GM12878 (cell line): ENCODE data around the gene OR2T34. TPM values are rescaled to one million over a fixed set of nuclear protein-coding genes. Genes with fewer than 3 reads are reported as not detected.

Experiments
- ATAC-seq: fragments of 200-7000 bp; cut with Tn5 transposase; 3 replicates; pipeline ENCODE4 v1.9.1; 2020; ENCODE audit warnings: mild to moderate bottlenecking, moderate library complexity
- BruUV-seq: library from RNA; stranded (reverse); fragments of 400-500 nt; replicated peaks from 2 replicates; lab custom pipeline; 2021; lab: Mats Ljungman, UMichigan
- CTCF ChIA-PET: fragments of 300-600 bp; sonication (Branson Sonifier 250); formaldehyde crosslinking; extraction: SDS; loops from one replicate; lab custom pipeline; 2021; ENCODE audit warnings: inconsistent platforms; lab: Yijun Ruan, JAX
- POLR2A ChIA-PET: fragments of 350-600 bp; formaldehyde crosslinking; extraction: SDS; loops from one replicate; lab custom pipeline; 2021; ENCODE audit warnings: inconsistent platforms; lab: Charles Lee
- RAD21 ChIA-PET: fragments of 300-600 bp; sonication (Branson Sonifier 250); formaldehyde crosslinking; loops from one replicate; lab custom pipeline; 2023; ENCODE audit warnings: antibody characterized with exemption; ENCODE audit not compliant: unreplicated experiment; lab: Charles Lee
- SMC1A ChIA-PET: fragments of 300-600 bp; sonication (Branson Sonifier 250); formaldehyde crosslinking; loops from one replicate; lab custom pipeline; 2023; ENCODE audit not compliant: unreplicated experiment, uncharacterized antibody; lab: Charles Lee
- DNase-seq: peaks from one replicate; pipeline ENCODE4 v3.0.0-alpha.2; 2011; ENCODE audit warnings: low read depth, low spot score
- FAIRE-seq: peaks from 3 replicates; lab custom pipeline; 2011; peaks lifted over from hg19 to GRCh38; lab: Jason Lieb, UNC
- H2AFZ ChIP-seq: 2 replicates; pipeline ENCODE4 v1.6.0; 2011; ENCODE audit warnings: low read depth, low read length, control low read depth; ENCODE audit not compliant: control insufficient read depth
- H3K27ac ChIP-seq: 2 replicates; pipeline ENCODE4 v1.5.1; 2011; ENCODE audit warnings: control low read depth; ENCODE audit not compliant: control insufficient read depth, insufficient read depth
- H3K27me3 ChIP-seq, 2 experiments: replicated peaks in 1 of 2; 2 replicates each; pipeline versions ENCODE4 v1.6.0 to v1.6.1; 2011; ENCODE audit warnings: low read length in 1 of 2; ENCODE audit not compliant: control insufficient read depth in 2 of 2, insufficient read depth in 2 of 2
- H3K36me3 ChIP-seq, 2 experiments: 2 replicates each; pipeline ENCODE4 v1.5.1; 2011; ENCODE audit warnings: low read length in 1 of 2; ENCODE audit not compliant: control insufficient read depth in 2 of 2, insufficient read depth in 2 of 2
- H3K4me1 ChIP-seq: 2 replicates; pipeline ENCODE4 v1.6.1; 2011; ENCODE audit warnings: mild to moderate bottlenecking, low read length, moderate library complexity, mixed read lengths; ENCODE audit not compliant: control insufficient read depth, insufficient read depth
- H3K4me2 ChIP-seq: 2 replicates; pipeline ENCODE4 v1.6.0; 2011; ENCODE audit warnings: control low read depth; ENCODE audit not compliant: control insufficient read depth, insufficient read depth
- H3K4me3 ChIP-seq: fragments of 200-600 bp; sonication (generic); 2 replicates; pipeline ENCODE4 v1.5.1; 2016
- H3K79me2 ChIP-seq: 2 replicates; pipeline ENCODE4 v1.6.0; 2011; ENCODE audit warnings: low read length; ENCODE audit not compliant: control insufficient read depth, insufficient read depth
- H3K9ac ChIP-seq: 2 replicates; pipeline ENCODE4 v1.8.0; 2011; ENCODE audit warnings: low read length, control low read depth, mixed read lengths; ENCODE audit not compliant: control insufficient read depth, insufficient read depth
- H3K9me3 ChIP-seq: replicated peaks from 3 replicates; pipeline ENCODE4 v1.5.1; 2011; ENCODE audit warnings: mild to moderate bottlenecking, low read length; ENCODE audit not compliant: control insufficient read depth, insufficient read depth
- H4K20me1 ChIP-seq: 2 replicates; pipeline ENCODE4 v1.6.0; 2011; ENCODE audit not compliant: control insufficient read depth, insufficient read depth
- CHD4 ChIP-seq: fragments of 200-600 bp; sonication (generic); IDR thresholded peaks from 2 replicates; pipeline ENCODE4 v1.6.1; 2016; ENCODE audit warnings: mild to moderate bottlenecking
- ETV6 ChIP-seq, 2 experiments: fragments of 450-650 bp in 1 of 2; IDR thresholded peaks in 1 of 2; conservative IDR thresholded peaks in 1 of 2; 2 replicates each; pipeline ENCODE4 v1.6.1; 2014; ENCODE audit warnings: antibody characterized with exemption in 1 of 2, borderline replicate concordance in 1 of 2, low read depth in 1 of 2, mild to moderate bottlenecking in 1 of 2, moderate library complexity in 1 of 2
- IKZF1 ChIP-seq: fragments of 450-650 bp; conservative IDR thresholded peaks from 2 replicates; pipeline ENCODE4 v1.6.1; 2017; ENCODE audit warnings: antibody characterized with exemption, mild to moderate bottlenecking
- JUNB ChIP-seq: IDR thresholded peaks from 2 replicates; pipeline ENCODE4 v1.6.1; 2016; ENCODE audit warnings: antibody characterized with exemption, mild to moderate bottlenecking
- SMAD1 ChIP-seq: fragments of 450-650 bp; IDR thresholded peaks from 2 replicates; pipeline ENCODE4 v1.6.1; 2018; ENCODE audit warnings: mild to moderate bottlenecking, low read depth; ENCODE audit not compliant: partially characterized antibody
- WGBS: methylation state at CpG from one replicate; pipeline ENCODE4 v1.1.6; 2016; ENCODE audit warnings: low lambda C conversion rate; ENCODE audit not compliant: insufficient replicate concordance, insufficient coverage; ENCODE audit errors: missing lambda C conversion rate; 5-methylcytosine and 5-hydroxymethylcytosine counted together
- in situ Hi-C: fragments of 300-500 bp; cut with MboI; formaldehyde crosslinking; loops from 9 replicates; pipeline ENCODE4 v1.14.3; 2018; ENCODE audit warnings: mixed read lengths
- intact Hi-C: fragments of 100-400 bp; cut with micrococcal nuclease; formaldehyde crosslinking; loops from one replicate; pipeline ENCODE4 v1.14.2; 2022; ENCODE audit not compliant: unreplicated experiment
- polyA plus RNA-seq, 11 experiments: library from polyadenylated mRNA; depleted of rRNA in 4 of 11; unstranded in 6 of 11; stranded (reverse) in 5 of 11; fragments of >200 nt; fragmentation: Nextera tagmentation in 4 of 11; fragmentation: Illumina TruSeq in 1 of 11; extraction: Ambion mirVana in 4 of 11; extraction: Trizol in 1 of 11; gene quantifications; 1 replicate in 1 of 11; 2 replicates in 10 of 11; pipeline versions ENCODE4 v1.2.1 to v1.2.3, GENCODE V29; 2011 to 2016; ENCODE audit warnings: inconsistent platforms in 2 of 11, missing spikeins in 2 of 11, low read depth in 1 of 11
- total RNA-seq, 4 experiments: library from RNA; depleted of rRNA in 3 of 4; stranded (reverse); fragments of >200 nt in 3 of 4; fragmentation: Illumina TruSeq in 1 of 4; extraction: Trizol in 1 of 4; gene quantifications; 2 replicates each; pipeline versions ENCODE4 v1.2.1 to v1.2.3, GENCODE V29; 2013 to 2021
- TF ChIP-seq, protein P1 (sequence below): fragments of 450-650 bp; IDR thresholded peaks from 2 replicates; pipeline ENCODE4 v1.6.1; 2017; ENCODE audit warnings: borderline replicate concordance
- TF ChIP-seq, protein P2 (sequence below): fragments of 450-650 bp; formaldehyde crosslinking; IDR thresholded peaks from 2 replicates; pipeline ENCODE4 v1.4.0; 2020; ENCODE audit warnings: mild to moderate bottlenecking, moderate library complexity
- TF ChIP-seq, protein P3 (sequence below), 3 experiments: IDR thresholded peaks in 2 of 3; conservative IDR thresholded peaks in 1 of 3; 2 replicates each; pipeline ENCODE4 v1.5.1; 2011; ENCODE audit warnings: low read depth in 3 of 3, low read length in 3 of 3, mild to moderate bottlenecking in 3 of 3, control low read depth in 2 of 3, moderate library complexity in 2 of 3, inconsistent platforms in 1 of 3, mixed read lengths in 1 of 3; ENCODE audit not compliant: control insufficient read depth in 2 of 3, insufficient read depth in 1 of 3; ENCODE audit errors: extremely low read depth in 1 of 3
- TF ChIP-seq, protein P4 (sequence below): fragments of 450-650 bp; formaldehyde crosslinking; IDR thresholded peaks from 2 replicates; pipeline ENCODE4 v1.5.0; 2022; ENCODE audit warnings: mild to moderate bottlenecking, missing genetic modification characterization

The OR2T34 gene
- total and polyA plus RNA-seq, 10 of the 15 experiments (the other 5 are each of a cell fraction or from before 2014, with no cell fraction given): 0.16 to 2.7 (median 0.48) TPM; not detected in 2

DNA sequence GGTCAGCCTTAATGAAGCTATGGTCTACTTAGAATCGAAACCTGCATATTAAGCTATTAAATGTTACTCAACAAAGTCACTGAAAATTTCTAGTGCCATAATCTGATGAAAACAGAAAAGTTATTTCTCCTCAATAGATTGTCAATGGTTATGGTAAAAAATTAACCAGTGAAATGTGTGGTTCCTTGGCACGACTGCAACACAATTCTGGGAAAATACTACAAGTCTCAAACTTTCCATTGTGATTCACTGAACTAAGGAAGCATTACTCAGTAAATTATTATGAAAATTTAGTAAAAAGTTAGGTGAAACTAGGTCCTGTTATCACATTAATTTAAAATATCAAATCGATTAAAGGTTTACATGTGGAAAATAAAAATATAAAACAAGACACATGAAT is 35.7 kb upstream of the OR2T34 start:
- in situ Hi-C loops: no loop called here
- BruUV-seq: no TSS peak
- FAIRE-seq (no peak), DNase-seq (no peak), ATAC-seq (no peak)
- no peaks in the 10 kb centered on the region for H3K4me1 ChIP-seq
- H3K4me2 ChIP-seq: no peak overlapping the region
- H3K27me3 ChIP-seq: no peaks in the 10 kb centered on the region
- H3K4me3 ChIP-seq: no peak overlapping the region
- CTCF ChIA-PET: no interaction called here
- no CpG with 5 or more reads among the region's 3 CpGs for WGBS
- H3K9me3 ChIP-seq: no peaks in the 10 kb centered on the region
- H2AFZ ChIP-seq: no peak overlapping the region
- no peak for TF ChIP-seq IKZF1
- TF ChIP-seq, protein P1, sequence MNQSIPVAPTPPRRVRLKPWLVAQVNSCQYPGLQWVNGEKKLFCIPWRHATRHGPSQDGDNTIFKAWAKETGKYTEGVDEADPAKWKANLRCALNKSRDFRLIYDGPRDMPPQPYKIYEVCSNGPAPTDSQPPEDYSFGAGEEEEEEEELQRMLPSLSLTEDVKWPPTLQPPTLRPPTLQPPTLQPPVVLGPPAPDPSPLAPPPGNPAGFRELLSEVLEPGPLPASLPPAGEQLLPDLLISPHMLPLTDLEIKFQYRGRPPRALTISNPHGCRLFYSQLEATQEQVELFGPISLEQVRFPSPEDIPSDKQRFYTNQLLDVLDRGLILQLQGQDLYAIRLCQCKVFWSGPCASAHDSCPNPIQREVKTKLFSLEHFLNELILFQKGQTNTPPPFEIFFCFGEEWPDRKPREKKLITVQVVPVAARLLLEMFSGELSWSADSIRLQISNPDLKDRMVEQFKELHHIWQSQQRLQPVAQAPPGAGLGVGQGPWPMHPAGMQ: no peak
- TF ChIP-seq, protein P2, sequence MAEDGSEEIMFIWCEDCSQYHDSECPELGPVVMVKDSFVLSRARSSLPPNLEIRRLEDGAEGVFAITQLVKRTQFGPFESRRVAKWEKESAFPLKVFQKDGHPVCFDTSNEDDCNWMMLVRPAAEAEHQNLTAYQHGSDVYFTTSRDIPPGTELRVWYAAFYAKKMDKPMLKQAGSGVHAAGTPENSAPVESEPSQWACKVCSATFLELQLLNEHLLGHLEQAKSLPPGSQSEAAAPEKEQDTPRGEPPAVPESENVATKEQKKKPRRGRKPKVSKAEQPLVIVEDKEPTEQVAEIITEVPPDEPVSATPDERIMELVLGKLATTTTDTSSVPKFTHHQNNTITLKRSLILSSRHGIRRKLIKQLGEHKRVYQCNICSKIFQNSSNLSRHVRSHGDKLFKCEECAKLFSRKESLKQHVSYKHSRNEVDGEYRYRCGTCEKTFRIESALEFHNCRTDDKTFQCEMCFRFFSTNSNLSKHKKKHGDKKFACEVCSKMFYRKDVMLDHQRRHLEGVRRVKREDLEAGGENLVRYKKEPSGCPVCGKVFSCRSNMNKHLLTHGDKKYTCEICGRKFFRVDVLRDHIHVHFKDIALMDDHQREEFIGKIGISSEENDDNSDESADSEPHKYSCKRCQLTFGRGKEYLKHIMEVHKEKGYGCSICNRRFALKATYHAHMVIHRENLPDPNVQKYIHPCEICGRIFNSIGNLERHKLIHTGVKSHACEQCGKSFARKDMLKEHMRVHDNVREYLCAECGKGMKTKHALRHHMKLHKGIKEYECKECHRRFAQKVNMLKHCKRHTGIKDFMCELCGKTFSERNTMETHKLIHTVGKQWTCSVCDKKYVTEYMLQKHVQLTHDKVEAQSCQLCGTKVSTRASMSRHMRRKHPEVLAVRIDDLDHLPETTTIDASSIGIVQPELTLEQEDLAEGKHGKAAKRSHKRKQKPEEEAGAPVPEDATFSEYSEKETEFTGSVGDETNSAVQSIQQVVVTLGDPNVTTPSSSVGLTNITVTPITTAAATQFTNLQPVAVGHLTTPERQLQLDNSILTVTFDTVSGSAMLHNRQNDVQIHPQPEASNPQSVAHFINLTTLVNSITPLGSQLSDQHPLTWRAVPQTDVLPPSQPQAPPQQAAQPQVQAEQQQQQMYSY: no peak
- TF ChIP-seq, protein P3, sequence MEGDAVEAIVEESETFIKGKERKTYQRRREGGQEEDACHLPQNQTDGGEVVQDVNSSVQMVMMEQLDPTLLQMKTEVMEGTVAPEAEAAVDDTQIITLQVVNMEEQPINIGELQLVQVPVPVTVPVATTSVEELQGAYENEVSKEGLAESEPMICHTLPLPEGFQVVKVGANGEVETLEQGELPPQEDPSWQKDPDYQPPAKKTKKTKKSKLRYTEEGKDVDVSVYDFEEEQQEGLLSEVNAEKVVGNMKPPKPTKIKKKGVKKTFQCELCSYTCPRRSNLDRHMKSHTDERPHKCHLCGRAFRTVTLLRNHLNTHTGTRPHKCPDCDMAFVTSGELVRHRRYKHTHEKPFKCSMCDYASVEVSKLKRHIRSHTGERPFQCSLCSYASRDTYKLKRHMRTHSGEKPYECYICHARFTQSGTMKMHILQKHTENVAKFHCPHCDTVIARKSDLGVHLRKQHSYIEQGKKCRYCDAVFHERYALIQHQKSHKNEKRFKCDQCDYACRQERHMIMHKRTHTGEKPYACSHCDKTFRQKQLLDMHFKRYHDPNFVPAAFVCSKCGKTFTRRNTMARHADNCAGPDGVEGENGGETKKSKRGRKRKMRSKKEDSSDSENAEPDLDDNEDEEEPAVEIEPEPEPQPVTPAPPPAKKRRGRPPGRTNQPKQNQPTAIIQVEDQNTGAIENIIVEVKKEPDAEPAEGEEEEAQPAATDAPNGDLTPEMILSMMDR (IDR thresholded peaks at IDR 0.05 in 2 of 3, conservative IDR thresholded peaks at IDR 0.05 in 1 of 3; ENCODE audit: control insufficient read depth in 2 of 3, extremely low read depth in 1 of 3, insufficient read depth in 1 of 3, low read depth in 3 of 3, low read length in 3 of 3): no peak
- no peak for TF ChIP-seq SMAD1
- TF ChIP-seq JUNB: no peak
- TF ChIP-seq, protein P4, sequence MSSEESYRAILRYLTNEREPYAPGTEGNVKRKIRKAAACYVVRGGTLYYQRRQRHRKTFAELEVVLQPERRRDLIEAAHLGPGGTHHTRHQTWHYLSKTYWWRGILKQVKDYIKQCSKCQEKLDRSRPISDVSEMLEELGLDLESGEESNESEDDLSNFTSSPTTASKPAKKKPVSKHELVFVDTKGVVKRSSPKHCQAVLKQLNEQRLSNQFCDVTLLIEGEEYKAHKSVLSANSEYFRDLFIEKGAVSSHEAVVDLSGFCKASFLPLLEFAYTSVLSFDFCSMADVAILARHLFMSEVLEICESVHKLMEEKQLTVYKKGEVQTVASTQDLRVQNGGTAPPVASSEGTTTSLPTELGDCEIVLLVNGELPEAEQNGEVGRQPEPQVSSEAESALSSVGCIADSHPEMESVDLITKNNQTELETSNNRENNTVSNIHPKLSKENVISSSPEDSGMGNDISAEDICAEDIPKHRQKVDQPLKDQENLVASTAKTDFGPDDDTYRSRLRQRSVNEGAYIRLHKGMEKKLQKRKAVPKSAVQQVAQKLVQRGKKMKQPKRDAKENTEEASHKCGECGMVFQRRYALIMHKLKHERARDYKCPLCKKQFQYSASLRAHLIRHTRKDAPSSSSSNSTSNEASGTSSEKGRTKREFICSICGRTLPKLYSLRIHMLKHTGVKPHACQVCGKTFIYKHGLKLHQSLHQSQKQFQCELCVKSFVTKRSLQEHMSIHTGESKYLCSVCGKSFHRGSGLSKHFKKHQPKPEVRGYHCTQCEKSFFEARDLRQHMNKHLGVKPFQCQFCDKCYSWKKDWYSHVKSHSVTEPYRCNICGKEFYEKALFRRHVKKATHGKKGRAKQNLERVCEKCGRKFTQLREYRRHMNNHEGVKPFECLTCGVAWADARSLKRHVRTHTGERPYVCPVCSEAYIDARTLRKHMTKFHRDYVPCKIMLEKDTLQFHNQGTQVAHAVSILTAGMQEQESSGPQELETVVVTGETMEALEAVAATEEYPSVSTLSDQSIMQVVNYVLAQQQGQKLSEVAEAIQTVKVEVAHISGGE (CRISPR knock-in tag): no peak
- TF ChIP-seq ETV6 (conservative IDR thresholded peaks at IDR 0.05 in 1 of 2, IDR thresholded peaks at IDR 0.05 in 1 of 2; ENCODE audit: borderline replicate concordance in 1 of 2, low read depth in 1 of 2): no peak
- no peak for TF ChIP-seq CHD4
- no peaks in the 10 kb centered on the region for H4K20me1 ChIP-seq
- RAD21 ChIA-PET: no interaction called here
- H3K9ac ChIP-seq: no peak overlapping the region
- SMC1A ChIA-PET: no interaction called here
- H3K27ac ChIP-seq: no peak overlapping the region
- POLR2A ChIA-PET: no interaction called here
- intact Hi-C loops: no loop called here
- H3K36me3 ChIP-seq: no peaks in the 10 kb centered on the region
- no peaks in the 10 kb centered on the region for H3K79me2 ChIP-seq
